ENCODE measurements around the gene FAM117B.

DNA sequence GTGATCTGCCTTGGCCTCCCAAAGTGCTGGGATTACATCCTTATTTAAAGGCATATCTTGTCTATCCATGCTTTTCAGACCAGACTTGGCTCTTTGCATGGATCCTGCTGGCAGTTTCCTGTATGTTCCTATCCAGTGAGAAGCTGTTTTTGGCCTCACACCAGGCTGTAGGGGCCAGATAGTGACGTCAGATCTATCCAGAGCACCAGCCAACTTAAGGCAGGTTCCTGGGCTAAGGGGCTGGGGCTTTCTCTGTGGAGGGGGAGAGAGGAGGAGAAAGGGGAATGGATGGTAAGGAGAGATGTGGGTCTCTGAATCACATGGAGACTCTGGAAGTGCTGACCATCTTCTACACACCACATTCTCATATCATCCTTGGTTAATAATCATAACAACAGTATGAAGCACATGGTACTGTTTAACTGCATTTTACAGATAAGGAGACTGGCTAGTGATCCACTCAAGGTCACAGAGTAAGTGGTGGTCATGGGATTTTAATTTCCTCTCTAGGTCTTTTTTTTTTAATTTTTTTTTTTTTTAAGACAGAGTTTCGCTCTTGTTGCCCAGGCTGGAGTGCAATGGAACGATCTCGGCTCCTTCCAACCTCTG, 2.0 kb upstream of the FAM117B start:
- TF ChIP-seq, protein P1, sequence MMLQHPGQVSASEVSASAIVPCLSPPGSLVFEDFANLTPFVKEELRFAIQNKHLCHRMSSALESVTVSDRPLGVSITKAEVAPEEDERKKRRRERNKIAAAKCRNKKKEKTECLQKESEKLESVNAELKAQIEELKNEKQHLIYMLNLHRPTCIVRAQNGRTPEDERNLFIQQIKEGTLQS (IDR thresholded peaks at IDR 0.05), result no peak
- no peak for TF ChIP-seq EZH2 (IDR thresholded peaks at IDR 0.05)
- no peak for TF ChIP-seq POLR2A (IDR thresholded peaks at IDR 0.05; ENCODE audit: borderline replicate concordance, extremely low read depth, insufficient read depth, insufficient read length)
- no peak for TF ChIP-seq YY1 (IDR thresholded peaks at IDR 0.05; ENCODE audit: extremely low read depth, insufficient replicate concordance, low read depth, low read length)
- TF ChIP-seq, protein P2, sequence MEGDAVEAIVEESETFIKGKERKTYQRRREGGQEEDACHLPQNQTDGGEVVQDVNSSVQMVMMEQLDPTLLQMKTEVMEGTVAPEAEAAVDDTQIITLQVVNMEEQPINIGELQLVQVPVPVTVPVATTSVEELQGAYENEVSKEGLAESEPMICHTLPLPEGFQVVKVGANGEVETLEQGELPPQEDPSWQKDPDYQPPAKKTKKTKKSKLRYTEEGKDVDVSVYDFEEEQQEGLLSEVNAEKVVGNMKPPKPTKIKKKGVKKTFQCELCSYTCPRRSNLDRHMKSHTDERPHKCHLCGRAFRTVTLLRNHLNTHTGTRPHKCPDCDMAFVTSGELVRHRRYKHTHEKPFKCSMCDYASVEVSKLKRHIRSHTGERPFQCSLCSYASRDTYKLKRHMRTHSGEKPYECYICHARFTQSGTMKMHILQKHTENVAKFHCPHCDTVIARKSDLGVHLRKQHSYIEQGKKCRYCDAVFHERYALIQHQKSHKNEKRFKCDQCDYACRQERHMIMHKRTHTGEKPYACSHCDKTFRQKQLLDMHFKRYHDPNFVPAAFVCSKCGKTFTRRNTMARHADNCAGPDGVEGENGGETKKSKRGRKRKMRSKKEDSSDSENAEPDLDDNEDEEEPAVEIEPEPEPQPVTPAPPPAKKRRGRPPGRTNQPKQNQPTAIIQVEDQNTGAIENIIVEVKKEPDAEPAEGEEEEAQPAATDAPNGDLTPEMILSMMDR (IDR thresholded peaks at IDR 0.05 in 2 of 3, conservative IDR thresholded peaks at IDR 0.05 in 1 of 3; ENCODE audit: borderline replicate concordance in 1 of 3, insufficient read depth in 1 of 3, low read depth in 2 of 3, low read length in 2 of 3), result no peak
- no peak for TF ChIP-seq RAD21 (IDR thresholded peaks at IDR 0.05; ENCODE audit: low read depth)
- no peak for TF ChIP-seq POLR2AphosphoS5 (IDR thresholded peaks at IDR 0.05; ENCODE audit: low read depth, low read length)
- TF ChIP-seq CEBPB (IDR thresholded peaks at IDR 0.05; ENCODE audit: low read depth), result no peak
- TF ChIP-seq ZNF274 (IDR thresholded peaks at IDR 0.05; ENCODE audit: low read depth, low read length), result no peak
- TF ChIP-seq, protein P3, sequence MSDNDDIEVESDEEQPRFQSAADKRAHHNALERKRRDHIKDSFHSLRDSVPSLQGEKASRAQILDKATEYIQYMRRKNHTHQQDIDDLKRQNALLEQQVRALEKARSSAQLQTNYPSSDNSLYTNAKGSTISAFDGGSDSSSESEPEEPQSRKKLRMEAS (IDR thresholded peaks at IDR 0.05), result no peak
- TF ChIP-seq JUND (IDR thresholded peaks at IDR 0.05), result no peak
- no peak for TF ChIP-seq EZH2phosphoT487 (IDR thresholded peaks at IDR 0.05; ENCODE audit: borderline replicate concordance)
- TF ChIP-seq SRF (IDR thresholded peaks at IDR 0.05; ENCODE audit: low read depth), result no peak
